Panc1 (cell line): Measurements from ENCODE around the gene FUT8.

Source experiments
- CTCF ChIP-seq: fragments of 450-650 bp; IDR thresholded peaks from 2 replicates; pipeline ENCODE4 v1.5.1; 2017; ENCODE audit warnings: mild to moderate bottlenecking
- REST ChIP-seq, 2 experiments: IDR thresholded peaks; 2 replicates each; pipeline ENCODE4 v1.6.1; 2011 to 2012; ENCODE audit warnings: low read depth in 2 of 2, control low read depth in 1 of 2, low read length in 1 of 2, mild to moderate bottlenecking in 1 of 2, moderate library complexity in 1 of 2; ENCODE audit not compliant: insufficient read depth in 1 of 2
- SIN3A ChIP-seq: IDR thresholded peaks from 2 replicates; pipeline ENCODE4 v1.6.1; 2012; ENCODE audit warnings: low read depth, mild to moderate bottlenecking, low read length, moderate library complexity, borderline replicate concordance; ENCODE audit not compliant: insufficient read depth

GRCh38 chr14:65720171-65720570 is 307.6 kb downstream of the FUT8 start:
- TF ChIP-seq CTCF = no peak
- no peak for TF ChIP-seq SIN3A
- TF ChIP-seq REST (IDR thresholded peaks at IDR 0.05; ENCODE audit: insufficient read depth in 1 of 2, low read depth in 2 of 2, low read length in 1 of 2) = no peak
